ENCODE data around the gene C10orf120. TPM values are rescaled to one million over a fixed set of nuclear protein-coding genes. Genes with fewer than 3 reads are reported as not detected.

C10orf120 gene
- total and polyA plus RNA-seq, 2 experiments from 2014 or later = not detected

DNA sequence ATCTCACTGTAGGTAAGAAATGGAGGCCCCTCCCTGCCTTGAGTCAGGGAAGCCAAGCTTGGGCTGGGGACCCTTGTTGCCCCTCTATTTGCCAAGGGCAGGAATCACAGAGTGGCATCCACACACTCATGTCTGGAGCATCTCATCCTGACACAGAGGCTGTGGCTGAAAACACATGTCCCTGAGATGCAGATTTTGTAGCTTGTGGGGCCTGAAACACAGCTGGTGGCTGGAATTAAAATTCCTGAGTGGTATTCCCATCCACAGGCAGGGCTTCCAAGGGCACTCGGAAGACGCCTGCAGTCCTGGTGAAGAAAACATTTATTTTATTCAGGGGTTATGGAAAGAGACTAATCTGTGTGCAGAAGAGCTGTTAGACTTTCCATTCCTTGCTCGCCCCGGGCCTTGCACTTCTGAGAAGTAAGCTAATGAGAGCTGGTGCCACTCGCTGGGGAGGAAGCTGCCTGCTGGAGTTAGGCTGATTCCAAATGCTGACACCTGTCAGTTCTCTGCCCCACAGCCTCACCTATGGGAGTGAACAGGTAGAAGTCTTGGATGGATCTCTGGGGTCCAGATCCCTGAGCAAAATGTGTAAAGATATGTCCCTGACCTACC lies 36.0 kb downstream of the C10orf120 start:
- Mint-ChIP-seq H3K9me3 (no peaks in the 10 kb centered on the region), H3K4me3 (no peak overlapping the region), H3K27ac (no peak overlapping the region), H3K4me1 (peaks cover 3% of the 10 kb centered on the region; the same call in 2 of the 3 replicates), H3K27me3 (ENCODE audit: insufficient read depth, low read depth, poor library complexity) (no peaks in the 10 kb centered on the region), H3K36me3 (ENCODE audit: low read depth) (no peaks in the 10 kb centered on the region)
- Histone ChIP-seq H2AFZ (no peak overlapping the region), H3K27me3 (ENCODE audit: insufficient read depth) (no peaks in the 10 kb centered on the region), H3K4me1 (ENCODE audit: insufficient read depth) (peaks cover 6% of the 10 kb centered on the region; the same call in 1 of the 2 replicates), H3K27ac (ENCODE audit: low read depth) (no peak overlapping the region), H3K4me2 (no peak overlapping the region), H3K9me2 (ENCODE audit: insufficient read depth) (peaks cover 19% of the 10 kb centered on the region; the same call in 1 of the 2 replicates), H3K4me3 (no peak overlapping the region), H3F3A (replicated peaks; ENCODE audit: low read depth) (no peaks in the 10 kb centered on the region), H3K79me2 (replicated peaks; ENCODE audit: insufficient read depth) (no peaks in the 10 kb centered on the region), H4K20me1 (replicated peaks; ENCODE audit: insufficient read depth) (no peaks in the 10 kb centered on the region), H3K36me3 (ENCODE audit: insufficient read depth) (no peaks in the 10 kb centered on the region)
- ATAC-seq = no peak
- TF ChIP-seq REST (IDR thresholded peaks at IDR 0.05; ENCODE audit: unreplicated experiment) = no peak
- no peak for TF ChIP-seq ZNF114 (CRISPR knock-in tag; IDR thresholded peaks at IDR 0.05)
- no peak for TF ChIP-seq ZNF331 (CRISPR knock-in tag; IDR thresholded peaks at IDR 0.05; ENCODE audit: low read depth)
- no peak for DNase-seq (ENCODE audit: low spot score)

DNA sequence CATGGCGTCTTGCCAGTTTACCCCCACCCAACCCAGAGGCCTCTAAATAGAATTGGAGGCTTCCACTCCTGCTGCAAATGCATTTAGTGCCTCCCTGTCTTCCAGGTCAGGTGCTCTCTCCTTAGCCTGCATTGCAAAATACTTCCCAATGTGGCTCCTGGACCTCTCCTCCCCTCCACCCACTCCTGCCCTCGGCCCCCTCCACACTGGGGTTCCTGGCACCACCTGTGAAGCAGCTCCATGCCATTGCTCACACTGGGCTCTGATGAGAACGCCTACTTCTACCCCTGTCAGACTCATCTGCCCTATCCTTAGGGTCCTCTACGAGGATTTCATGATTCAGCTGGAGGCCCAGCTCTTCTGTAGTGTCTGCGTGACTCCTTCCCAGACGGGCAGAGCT lies 37.4 kb downstream of the C10orf120 start:
- Histone ChIP-seq H3K4me1 (ENCODE audit: insufficient read depth) (no peaks in the 10 kb centered on the region; the same call in 1 of the 2 replicates), H3K9me2 (ENCODE audit: insufficient read depth) (peaks cover 20% of the 10 kb centered on the region; the same call in 1 of the 2 replicates), H3K4me3 (no peak overlapping the region), H3F3A (replicated peaks; ENCODE audit: low read depth) (no peaks in the 10 kb centered on the region), H2AFZ (no peak overlapping the region), H4K20me1 (replicated peaks; ENCODE audit: insufficient read depth) (no peaks in the 10 kb centered on the region), H3K4me2 (no peak overlapping the region), H3K27me3 (ENCODE audit: insufficient read depth) (no peaks in the 10 kb centered on the region), H3K27ac (ENCODE audit: low read depth) (no peak overlapping the region), H3K36me3 (ENCODE audit: insufficient read depth) (no peaks in the 10 kb centered on the region), H3K79me2 (replicated peaks; ENCODE audit: insufficient read depth) (no peaks in the 10 kb centered on the region)
- Mint-ChIP-seq H3K27ac (no peak overlapping the region), H3K9me3 (no peaks in the 10 kb centered on the region), H3K4me3 (no peak overlapping the region), H3K36me3 (ENCODE audit: low read depth) (no peaks in the 10 kb centered on the region), H3K4me1 (peaks cover 3% of the 10 kb centered on the region; the same call in 1 of the 3 replicates), H3K27me3 (ENCODE audit: insufficient read depth, low read depth, poor library complexity) (no peaks in the 10 kb centered on the region)
- no peak for DNase-seq (ENCODE audit: low spot score)
- no peak for ATAC-seq
- TF ChIP-seq EZH2 (IDR thresholded peaks at IDR 0.05; ENCODE audit: low read depth, unreplicated experiment) (no peak), ZNF114 (CRISPR knock-in tag; IDR thresholded peaks at IDR 0.05) (no peak), STAT1 (IDR thresholded peaks at IDR 0.05; ENCODE audit: unreplicated experiment) (no peak), POLR2AphosphoS5 (IDR thresholded peaks at IDR 0.05; ENCODE audit: low read depth) (no peak), EZH2phosphoT487 (IDR thresholded peaks at IDR 0.05; ENCODE audit: unreplicated experiment) (no peak), CTCF (conservative IDR thresholded peaks at IDR 0.05; ENCODE audit: low read depth in 2 of 2) (no peak), ZNF331 (CRISPR knock-in tag; IDR thresholded peaks at IDR 0.05; ENCODE audit: low read depth) (no peak), NANOG (IDR thresholded peaks at IDR 0.05; ENCODE audit: borderline replicate concordance) (no peak)
- TF ChIP-seq, protein P1, sequence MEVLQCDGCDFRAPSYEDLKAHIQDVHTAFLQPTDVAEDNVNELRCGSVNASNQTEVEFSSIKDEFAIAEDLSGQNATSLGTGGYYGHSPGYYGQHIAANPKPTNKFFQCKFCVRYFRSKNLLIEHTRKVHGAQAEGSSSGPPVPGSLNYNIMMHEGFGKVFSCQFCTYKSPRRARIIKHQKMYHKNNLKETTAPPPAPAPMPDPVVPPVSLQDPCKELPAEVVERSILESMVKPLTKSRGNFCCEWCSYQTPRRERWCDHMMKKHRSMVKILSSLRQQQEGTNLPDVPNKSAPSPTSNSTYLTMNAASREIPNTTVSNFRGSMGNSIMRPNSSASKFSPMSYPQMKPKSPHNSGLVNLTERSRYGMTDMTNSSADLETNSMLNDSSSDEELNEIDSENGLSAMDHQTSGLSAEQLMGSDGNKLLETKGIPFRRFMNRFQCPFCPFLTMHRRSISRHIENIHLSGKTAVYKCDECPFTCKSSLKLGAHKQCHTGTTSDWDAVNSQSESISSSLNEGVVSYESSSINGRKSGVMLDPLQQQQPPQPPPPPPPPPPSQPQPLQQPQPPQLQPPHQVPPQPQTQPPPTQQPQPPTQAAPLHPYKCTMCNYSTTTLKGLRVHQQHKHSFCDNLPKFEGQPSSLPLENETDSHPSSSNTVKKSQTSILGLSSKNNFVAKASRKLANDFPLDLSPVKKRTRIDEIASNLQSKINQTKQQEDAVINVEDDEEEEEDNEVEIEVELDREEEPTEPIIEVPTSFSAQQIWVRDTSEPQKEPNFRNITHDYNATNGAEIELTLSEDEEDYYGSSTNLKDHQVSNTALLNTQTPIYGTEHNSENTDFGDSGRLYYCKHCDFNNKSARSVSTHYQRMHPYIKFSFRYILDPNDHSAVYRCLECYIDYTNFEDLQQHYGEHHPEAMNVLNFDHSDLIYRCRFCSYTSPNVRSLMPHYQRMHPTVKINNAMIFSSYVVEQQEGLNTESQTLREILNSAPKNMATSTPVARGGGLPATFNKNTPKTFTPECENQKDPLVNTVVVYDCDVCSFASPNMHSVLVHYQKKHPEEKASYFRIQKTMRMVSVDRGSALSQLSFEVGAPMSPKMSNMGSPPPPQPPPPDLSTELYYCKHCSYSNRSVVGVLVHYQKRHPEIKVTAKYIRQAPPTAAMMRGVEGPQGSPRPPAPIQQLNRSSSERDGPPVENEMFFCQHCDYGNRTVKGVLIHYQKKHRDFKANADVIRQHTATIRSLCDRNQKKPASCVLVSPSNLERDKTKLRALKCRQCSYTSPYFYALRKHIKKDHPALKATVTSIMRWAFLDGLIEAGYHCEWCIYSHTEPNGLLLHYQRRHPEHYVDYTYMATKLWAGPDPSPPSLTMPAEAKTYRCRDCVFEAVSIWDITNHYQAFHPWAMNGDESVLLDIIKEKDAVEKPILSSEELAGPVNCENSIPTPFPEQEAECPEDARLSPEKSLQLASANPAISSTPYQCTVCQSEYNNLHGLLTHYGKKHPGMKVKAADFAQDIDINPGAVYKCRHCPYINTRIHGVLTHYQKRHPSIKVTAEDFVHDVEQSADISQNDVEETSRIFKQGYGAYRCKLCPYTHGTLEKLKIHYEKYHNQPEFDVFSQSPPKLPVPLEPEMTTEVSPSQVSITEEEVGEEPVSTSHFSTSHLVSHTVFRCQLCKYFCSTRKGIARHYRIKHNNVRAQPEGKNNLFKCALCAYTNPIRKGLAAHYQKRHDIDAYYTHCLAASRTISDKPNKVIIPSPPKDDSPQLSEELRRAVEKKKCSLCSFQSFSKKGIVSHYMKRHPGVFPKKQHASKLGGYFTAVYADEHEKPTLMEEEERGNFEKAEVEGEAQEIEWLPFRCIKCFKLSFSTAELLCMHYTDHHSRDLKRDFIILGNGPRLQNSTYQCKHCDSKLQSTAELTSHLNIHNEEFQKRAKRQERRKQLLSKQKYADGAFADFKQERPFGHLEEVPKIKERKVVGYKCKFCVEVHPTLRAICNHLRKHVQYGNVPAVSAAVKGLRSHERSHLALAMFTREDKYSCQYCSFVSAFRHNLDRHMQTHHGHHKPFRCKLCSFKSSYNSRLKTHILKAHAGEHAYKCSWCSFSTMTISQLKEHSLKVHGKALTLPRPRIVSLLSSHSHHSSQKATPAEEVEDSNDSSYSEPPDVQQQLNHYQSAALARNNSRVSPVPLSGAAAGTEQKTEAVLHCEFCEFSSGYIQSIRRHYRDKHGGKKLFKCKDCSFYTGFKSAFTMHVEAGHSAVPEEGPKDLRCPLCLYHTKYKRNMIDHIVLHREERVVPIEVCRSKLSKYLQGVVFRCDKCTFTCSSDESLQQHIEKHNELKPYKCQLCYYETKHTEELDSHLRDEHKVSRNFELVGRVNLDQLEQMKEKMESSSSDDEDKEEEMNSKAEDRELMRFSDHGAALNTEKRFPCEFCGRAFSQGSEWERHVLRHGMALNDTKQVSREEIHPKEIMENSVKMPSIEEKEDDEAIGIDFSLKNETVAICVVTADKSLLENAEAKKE (CRISPR knock-in tag; IDR thresholded peaks at IDR 0.05) = no peak

All from GM23338 (cell line).